ENCODE data around the gene ANXA1. TPM values are rescaled to one million over a fixed set of nuclear protein-coding genes. Genes with fewer than 3 reads are reported as not detected.
A peak's percentile ranks its signal among the peaks of the same experiment; 100 is the strongest.
"Not testable (repeated sequence)": the region's sequence is repeated elsewhere in the genome, so short reads cannot be mapped to it uniquely, and the experiment has no call there.

Gene ANXA1, protein sequence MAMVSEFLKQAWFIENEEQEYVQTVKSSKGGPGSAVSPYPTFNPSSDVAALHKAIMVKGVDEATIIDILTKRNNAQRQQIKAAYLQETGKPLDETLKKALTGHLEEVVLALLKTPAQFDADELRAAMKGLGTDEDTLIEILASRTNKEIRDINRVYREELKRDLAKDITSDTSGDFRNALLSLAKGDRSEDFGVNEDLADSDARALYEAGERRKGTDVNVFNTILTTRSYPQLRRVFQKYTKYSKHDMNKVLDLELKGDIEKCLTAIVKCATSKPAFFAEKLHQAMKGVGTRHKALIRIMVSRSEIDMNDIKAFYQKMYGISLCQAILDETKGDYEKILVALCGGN
- 35.2 and 37.8 TPM in 2 replicates for total RNA-seq

DNA sequence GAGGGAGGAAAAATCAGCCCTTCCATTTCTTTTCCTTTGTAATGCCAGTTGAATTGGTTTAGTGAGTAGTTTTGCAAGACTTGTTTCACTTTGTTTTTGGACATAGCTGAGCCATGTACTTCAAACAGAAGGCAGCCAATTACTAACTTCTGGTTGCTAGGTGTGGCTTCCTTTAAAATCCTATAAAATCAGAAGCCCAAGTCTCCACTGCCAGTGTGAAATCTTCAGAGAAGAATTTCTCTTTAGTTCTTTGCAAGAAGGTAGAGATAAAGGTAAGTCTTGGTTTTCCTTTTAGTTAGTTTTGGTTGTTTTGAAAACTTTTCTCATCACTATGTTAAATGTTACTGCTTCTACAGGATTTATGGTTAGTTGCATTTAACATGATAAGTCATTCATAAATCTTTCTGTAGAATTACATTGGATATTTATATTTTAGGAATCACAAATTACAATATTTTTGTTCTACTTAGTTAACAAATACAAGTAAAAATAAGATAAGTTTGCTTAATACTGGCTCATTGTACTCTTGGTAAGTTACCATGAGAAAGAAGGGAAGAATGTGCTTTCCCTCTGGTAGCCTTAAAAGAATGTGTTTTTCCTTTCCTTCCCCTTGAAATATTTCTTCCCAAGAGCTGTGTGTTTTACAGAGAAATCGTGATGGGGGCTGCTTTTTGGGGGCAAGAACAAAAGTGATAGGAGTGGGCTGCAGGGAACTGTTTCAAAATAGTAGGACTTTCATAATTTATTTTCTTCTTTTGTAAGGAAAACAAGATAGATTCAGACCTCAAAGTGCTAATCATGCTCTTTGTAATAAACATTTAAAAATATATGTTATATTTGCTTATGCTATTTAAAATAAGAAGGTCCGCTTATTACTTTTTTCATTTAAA is at the start of gene ANXA1:
Gene ANXA1 (plus strand): TSS at position 213 of the 890 bp plus-strand sequence. CDS start 6,671 bp downstream, outside the sequence.
- DNase-seq (ENCODE audit: low spot score): no peak
- Mint-ChIP-seq H3K4me1 (ENCODE audit: low read depth) (peaks cover 87% of the 10 kb centered on the region), H3K27me3 (ENCODE audit: insufficient read depth) (no peaks in the 10 kb centered on the region), H3K9me3 (no peaks in the 10 kb centered on the region), H3K27ac (peak within 1 kb of the TSS; percentile 92), H3K4me3 (peak within 1 kb of the TSS; percentile 85), H3K36me3 (ENCODE audit: low read depth) (peaks cover 14% of the 10 kb centered on the region)
- intact Hi-C loops (cut with micrococcal nuclease): loop anchor here (5.0 to 10.0 kb wide), 7 partner anchors 677 to 1993 kb away; partner anchors contain the start of genes CARNMT1 and CEMIP2

DNA sequence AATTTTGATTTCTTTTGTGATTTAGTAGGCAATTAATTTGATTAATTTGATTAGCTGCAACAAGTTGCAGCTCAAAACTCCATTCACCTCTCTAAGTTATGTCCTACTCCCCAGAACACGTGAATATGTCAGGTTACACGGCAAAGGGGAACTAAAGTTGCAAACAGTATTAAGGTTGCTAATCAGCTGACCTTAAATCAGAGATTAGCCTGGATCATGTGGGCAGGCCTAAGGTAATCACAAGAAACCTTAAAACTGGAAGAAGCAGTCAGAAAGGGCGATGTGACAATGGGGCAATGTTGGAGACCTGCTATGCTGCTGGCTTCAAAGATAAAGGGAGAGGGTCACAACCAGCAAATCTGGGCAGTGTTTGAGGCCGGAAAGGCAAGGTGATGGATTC is 47.3 kb upstream of the ANXA1 start:
- DNase-seq (ENCODE audit: low spot score): no peak

DNA sequence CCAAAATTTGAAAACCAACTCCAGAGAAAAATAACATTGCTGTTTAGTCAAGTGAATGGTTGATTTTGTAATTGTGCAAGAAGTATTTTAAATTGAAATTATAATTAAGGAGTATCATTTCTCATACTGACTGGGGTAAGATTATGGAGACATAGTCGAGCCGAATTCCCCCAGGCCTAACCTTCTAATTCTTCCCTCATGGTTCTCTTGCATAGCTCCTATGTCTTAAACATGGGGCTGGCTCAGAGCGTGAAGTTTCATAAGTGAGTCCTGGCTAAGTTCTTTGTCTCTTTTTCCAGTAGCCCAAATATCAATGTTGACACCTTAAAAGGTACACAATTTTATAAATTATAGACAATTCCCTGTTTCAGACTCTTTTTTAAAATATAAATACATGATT is 46.7 kb upstream of the ANXA1 start:
- no peak for DNase-seq (ENCODE audit: low spot score)
- Mint-ChIP-seq H3K27ac (no peak overlapping the region), H3K4me3 (no peak overlapping the region), H3K36me3 (ENCODE audit: low read depth) (no peaks in the 10 kb centered on the region), H3K27me3 (ENCODE audit: insufficient read depth) (peaks cover 19% of the 10 kb centered on the region), H3K4me1 (ENCODE audit: low read depth) (no peaks in the 10 kb centered on the region), H3K9me3 (no peaks in the 10 kb centered on the region)
- intact Hi-C loops (cut with micrococcal nuclease): no loop called here

More for the DNA sequence above, 47.3 kb upstream of the ANXA1 start:
- H3K4me3 Mint-ChIP-seq: no peak overlapping the region
- no peak overlapping the region for H3K27ac Mint-ChIP-seq
- peaks cover 19% of the 10 kb centered on the region for H3K27me3 Mint-ChIP-seq (ENCODE audit: insufficient read depth)
- no peaks in the 10 kb centered on the region for H3K36me3 Mint-ChIP-seq (ENCODE audit: low read depth)
- H3K4me1 Mint-ChIP-seq (ENCODE audit: low read depth): no peaks in the 10 kb centered on the region
- intact Hi-C loops (cut with micrococcal nuclease): no loop called here
- H3K9me3 Mint-ChIP-seq: no peaks in the 10 kb centered on the region

DNA sequence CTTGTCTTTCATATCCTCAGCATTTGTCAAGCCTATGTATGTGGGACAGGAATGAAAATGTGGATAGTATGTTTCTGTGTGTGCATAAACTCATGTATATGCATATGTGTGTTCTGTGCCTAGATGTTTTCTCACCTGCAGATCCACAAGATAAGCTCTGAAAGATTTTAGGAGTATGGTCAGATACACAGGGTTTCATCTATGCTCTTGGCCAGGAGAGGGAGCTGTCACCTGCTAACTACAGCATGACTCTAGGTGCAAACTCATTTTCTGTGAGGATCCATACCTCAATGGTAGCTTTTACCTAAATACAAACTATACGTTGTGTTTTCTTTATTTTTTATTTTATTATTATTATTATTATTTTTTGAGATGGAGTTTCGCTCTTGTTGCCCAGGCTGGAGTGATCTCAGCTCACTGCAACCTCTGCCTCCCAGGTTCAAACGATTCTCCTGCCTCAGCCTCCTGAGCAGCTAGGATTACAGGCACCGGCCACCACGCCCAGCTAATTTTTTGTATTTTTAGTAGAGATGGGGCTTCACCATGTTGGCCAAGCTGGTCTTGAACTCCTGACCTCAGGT is 44.1 kb upstream of the ANXA1 start:
- not testable (repeated sequence) for H3K27ac Mint-ChIP-seq; H3K4me3 Mint-ChIP-seq; H3K4me1 Mint-ChIP-seq (ENCODE audit: low read depth); H3K36me3 Mint-ChIP-seq (ENCODE audit: low read depth); H3K9me3 Mint-ChIP-seq
- intact Hi-C loops (cut with micrococcal nuclease): loop anchor here (1.0 to 2.0 kb wide), 3 partner anchors 9 to 77 kb away; no protein-coding TSS in a partner anchor
- DNase-seq (ENCODE audit: low spot score): peak; percentile 41
- peaks cover 11% of the 10 kb centered on the region for H3K27me3 Mint-ChIP-seq (ENCODE audit: insufficient read depth)

DNA sequence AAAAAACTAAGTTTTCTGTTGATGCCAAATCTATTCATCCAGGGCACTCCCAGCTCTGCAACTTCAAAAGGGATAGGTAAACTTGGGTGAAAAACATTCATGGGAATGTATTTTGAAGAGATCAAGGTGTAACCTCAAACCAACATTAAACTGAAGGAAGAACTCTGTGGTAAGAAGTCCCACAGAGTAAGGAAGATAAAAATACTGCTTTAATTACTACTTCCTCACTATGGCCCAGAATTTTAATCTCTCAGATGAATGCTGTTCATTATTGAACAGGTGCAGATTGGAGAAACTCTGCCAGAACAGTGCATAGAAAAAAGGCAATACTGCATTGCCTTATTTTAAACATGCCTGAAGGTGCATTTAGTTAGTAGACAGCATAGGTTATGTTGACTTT is 37.6 kb upstream of the ANXA1 start:
- intact Hi-C loops (cut with micrococcal nuclease): no loop called here
- Mint-ChIP-seq H3K9me3 (no peaks in the 10 kb centered on the region), H3K27me3 (ENCODE audit: insufficient read depth) (peaks cover 2% of the 10 kb centered on the region), H3K4me3 (no peak overlapping the region), H3K4me1 (ENCODE audit: low read depth) (peaks cover 38% of the 10 kb centered on the region), H3K27ac (no peak overlapping the region), H3K36me3 (ENCODE audit: low read depth) (no peaks in the 10 kb centered on the region)
- no peak for DNase-seq (ENCODE audit: low spot score)

DNA sequence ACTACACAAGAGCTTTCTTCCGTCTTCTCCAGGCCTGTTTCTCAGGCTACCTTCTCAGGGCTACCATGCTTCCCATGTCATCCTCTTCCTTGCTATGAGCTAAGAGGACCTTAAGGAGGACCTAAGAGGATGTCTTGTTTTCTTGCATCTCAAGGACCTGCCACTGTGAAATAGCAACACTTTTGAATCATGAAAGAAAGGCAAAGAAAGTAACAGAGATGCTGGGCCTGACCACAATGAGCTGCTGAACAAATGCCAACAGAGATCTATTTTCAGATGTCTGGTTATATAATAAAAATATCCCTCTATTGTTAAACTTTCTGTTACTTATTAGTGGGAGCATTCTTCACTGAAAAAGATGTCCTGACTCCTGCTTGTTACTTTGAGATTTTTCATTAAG is 36.7 kb upstream of the ANXA1 start:
- Mint-ChIP-seq H3K4me1 (ENCODE audit: low read depth) (peaks cover 38% of the 10 kb centered on the region), H3K27ac (no peak overlapping the region), H3K36me3 (ENCODE audit: low read depth) (no peaks in the 10 kb centered on the region), H3K4me3 (no peak overlapping the region), H3K9me3 (no peaks in the 10 kb centered on the region), H3K27me3 (ENCODE audit: insufficient read depth) (peaks cover 2% of the 10 kb centered on the region)
- intact Hi-C loops (cut with micrococcal nuclease): no loop called here
- DNase-seq (ENCODE audit: low spot score): no peak

DNA sequence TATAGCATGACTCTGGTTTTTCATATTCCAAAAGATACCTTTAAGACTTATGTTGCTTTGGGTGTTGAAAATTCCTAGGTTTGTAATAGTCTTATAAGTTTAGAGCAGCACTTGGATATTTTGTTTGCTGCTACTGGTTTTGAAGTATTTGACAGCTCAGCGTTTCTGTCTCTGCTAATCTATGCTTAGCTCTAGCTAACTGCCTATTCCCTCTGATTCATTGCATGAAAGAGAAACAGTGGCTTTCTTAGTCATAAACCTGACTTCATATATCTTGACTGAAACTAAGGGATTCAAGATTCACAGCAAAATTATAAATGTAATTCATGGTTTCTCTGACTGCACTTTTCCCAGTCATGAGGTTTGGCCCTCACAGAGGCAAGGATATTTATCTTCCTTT is 35.6 kb upstream of the ANXA1 start:
- Mint-ChIP-seq H3K4me3 (no peak overlapping the region), H3K9me3 (no peaks in the 10 kb centered on the region), H3K27me3 (ENCODE audit: insufficient read depth) (peaks cover 2% of the 10 kb centered on the region), H3K27ac (no peak overlapping the region), H3K36me3 (ENCODE audit: low read depth) (no peaks in the 10 kb centered on the region), H3K4me1 (ENCODE audit: low read depth) (peaks cover 38% of the 10 kb centered on the region)
- no peak for DNase-seq (ENCODE audit: low spot score)
- intact Hi-C loops (cut with micrococcal nuclease): loop anchor here (1.0 kb wide), 4 partner anchors 9 to 38 kb away; no protein-coding TSS in a partner anchor

DNA sequence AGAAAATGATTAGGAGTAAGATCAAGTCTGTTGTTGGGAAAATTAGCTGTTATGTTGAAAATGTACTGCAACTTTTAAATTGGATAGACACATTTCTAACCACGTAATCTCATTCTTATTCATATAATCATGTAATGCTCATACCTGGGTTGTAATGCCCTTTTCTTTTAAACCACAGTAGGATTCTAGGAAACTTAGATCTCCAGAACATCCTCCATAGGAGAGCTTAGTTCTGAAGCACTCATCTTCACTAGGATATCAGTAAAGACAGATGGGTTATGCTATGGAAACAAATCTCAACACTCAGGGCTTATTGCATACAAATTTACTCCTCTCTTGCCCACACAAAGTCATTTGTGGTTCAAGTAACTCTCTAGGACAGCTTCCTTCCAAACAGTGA is 34.8 kb upstream of the ANXA1 start:
- H3K27me3 Mint-ChIP-seq (ENCODE audit: insufficient read depth): peaks cover 2% of the 10 kb centered on the region

DNA sequence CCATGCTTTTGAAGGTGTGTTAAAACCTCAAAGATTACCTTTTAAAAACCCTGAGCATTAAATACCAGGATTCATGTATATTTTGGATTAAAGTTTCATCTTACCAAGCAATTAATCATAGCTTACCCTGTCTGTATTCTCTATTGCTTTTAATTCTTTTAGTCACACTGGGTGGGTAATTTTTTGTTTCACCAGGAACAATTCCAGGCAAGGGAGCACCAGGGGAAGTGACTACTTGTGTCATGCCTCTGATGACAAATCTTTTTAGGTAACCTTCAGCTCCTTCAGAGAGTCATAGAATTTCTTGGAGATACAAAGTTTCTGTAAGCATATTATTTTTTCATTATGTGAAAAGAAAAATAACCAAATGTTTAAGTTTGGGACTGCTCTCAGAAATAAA is 33.4 kb upstream of the ANXA1 start:
- no peak overlapping the region for H3K4me3 Mint-ChIP-seq
- H3K9me3 Mint-ChIP-seq: no peaks in the 10 kb centered on the region
- intact Hi-C loops (cut with micrococcal nuclease): no loop called here
- H3K27me3 Mint-ChIP-seq (ENCODE audit: insufficient read depth): peaks cover 2% of the 10 kb centered on the region
- no peak for DNase-seq (ENCODE audit: low spot score)
- peaks cover 38% of the 10 kb centered on the region for H3K4me1 Mint-ChIP-seq (ENCODE audit: low read depth)
- H3K36me3 Mint-ChIP-seq (ENCODE audit: low read depth): no peaks in the 10 kb centered on the region
- H3K27ac Mint-ChIP-seq: no peak overlapping the region

More for the DNA sequence above, 34.8 kb upstream of the ANXA1 start:
- H3K4me1 Mint-ChIP-seq (ENCODE audit: low read depth): peaks cover 38% of the 10 kb centered on the region
- no peak overlapping the region for H3K4me3 Mint-ChIP-seq
- H3K9me3 Mint-ChIP-seq: no peaks in the 10 kb centered on the region
- DNase-seq (ENCODE audit: low spot score): no peak
- no peak overlapping the region for H3K27ac Mint-ChIP-seq
- intact Hi-C loops (cut with micrococcal nuclease): loop anchor here (1.0 kb wide), 4 partner anchors 10 to 37 kb away; no protein-coding TSS in a partner anchor
- H3K36me3 Mint-ChIP-seq (ENCODE audit: low read depth): no peaks in the 10 kb centered on the region

DNA sequence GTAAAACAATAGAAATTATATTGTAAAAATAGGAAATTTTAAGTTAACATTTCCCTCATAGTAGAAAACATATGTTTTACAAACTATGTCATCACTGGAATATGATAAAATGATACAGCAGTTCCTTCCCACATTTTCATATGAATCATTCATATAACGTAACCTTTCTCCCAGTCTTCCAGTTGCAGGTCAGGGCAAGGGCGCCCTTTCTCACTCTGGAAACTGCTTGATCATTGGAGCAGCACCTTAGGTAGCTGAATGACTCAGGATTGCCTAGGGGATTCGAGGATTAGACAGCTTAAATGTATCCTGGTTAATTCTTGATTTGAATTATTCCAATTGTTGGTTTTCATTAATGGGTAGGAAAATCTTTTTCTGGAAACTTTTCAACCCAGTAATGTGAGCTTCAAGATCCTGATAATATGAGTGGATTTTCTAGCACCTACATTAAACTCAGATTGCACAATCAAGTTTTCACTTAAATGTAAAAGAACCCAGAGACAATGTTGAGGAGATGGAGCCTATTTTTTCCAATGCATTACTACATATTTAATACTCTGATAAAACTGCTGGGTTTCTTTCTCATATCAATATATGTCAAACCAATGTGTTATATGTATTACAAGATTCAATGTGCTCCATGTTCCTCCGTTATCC is 32.6 kb upstream of the ANXA1 start:
- H3K27me3 Mint-ChIP-seq (ENCODE audit: insufficient read depth): no peaks in the 10 kb centered on the region
- H3K36me3 Mint-ChIP-seq (ENCODE audit: low read depth): no peaks in the 10 kb centered on the region
- H3K4me1 Mint-ChIP-seq (ENCODE audit: low read depth): peaks cover 33% of the 10 kb centered on the region
- no peak overlapping the region for H3K27ac Mint-ChIP-seq
- H3K9me3 Mint-ChIP-seq: no peaks in the 10 kb centered on the region
- no peak overlapping the region for H3K4me3 Mint-ChIP-seq
- no peak for DNase-seq (ENCODE audit: low spot score)
- intact Hi-C loops (cut with micrococcal nuclease): no loop called here

DNA sequence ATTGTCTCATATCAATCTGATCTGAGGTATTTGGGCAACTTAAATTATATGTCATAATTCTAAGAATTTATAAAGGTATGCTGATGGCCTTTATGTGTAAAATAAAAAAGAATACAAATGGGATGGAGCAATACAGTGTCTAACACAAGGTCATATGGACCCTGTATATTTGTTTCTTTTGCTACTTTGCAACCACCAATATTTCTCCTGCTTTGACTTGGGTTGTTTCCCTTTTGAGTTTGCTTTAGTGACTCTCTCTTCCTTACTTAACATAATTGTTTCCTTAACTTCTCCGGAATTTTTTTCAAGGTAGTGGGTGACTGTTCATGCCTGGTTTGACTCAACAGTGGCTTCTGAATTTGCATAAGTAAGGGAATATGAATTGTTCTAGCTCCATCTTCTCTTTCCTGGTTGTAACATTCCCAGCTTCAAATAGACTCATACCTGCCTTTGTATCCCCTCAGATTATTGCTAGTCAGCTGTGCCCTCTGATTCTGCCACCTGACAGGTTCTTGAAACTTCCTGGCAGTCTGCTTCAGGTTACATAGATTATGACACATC is 30.2 kb upstream of the ANXA1 start:
- H3K27me3 Mint-ChIP-seq (ENCODE audit: insufficient read depth): no peaks in the 10 kb centered on the region
- DNase-seq (ENCODE audit: low spot score): no peak
- peaks cover 11% of the 10 kb centered on the region for H3K4me1 Mint-ChIP-seq (ENCODE audit: low read depth)
- H3K9me3 Mint-ChIP-seq: no peaks in the 10 kb centered on the region
- no peaks in the 10 kb centered on the region for H3K36me3 Mint-ChIP-seq (ENCODE audit: low read depth)
- H3K4me3 Mint-ChIP-seq: no peak overlapping the region
- intact Hi-C loops (cut with micrococcal nuclease): no loop called here
- H3K27ac Mint-ChIP-seq: no peak overlapping the region

DNA sequence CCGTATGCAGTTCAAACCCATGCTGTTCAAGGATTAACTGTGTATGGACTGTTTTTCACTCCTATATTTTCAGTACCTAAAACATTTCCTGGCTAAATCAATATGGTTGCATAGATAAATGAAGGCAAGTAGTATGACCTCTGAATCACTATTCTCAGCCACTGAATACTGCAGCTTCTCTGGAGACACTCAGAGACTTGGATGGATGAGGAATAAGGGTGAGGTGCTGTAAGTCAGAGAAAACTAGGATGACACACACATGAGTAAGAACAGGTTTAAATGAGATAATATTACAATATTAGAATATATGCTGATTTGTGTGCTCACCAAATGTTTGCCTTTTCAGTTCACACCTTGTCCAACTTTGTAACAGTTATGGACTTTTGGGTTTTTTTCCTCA is 26.0 kb upstream of the ANXA1 start:
- Mint-ChIP-seq H3K27ac (no peak overlapping the region), H3K36me3 (ENCODE audit: low read depth) (no peaks in the 10 kb centered on the region), H3K4me3 (no peak overlapping the region), H3K4me1 (ENCODE audit: low read depth) (peaks cover 9% of the 10 kb centered on the region), H3K27me3 (ENCODE audit: insufficient read depth) (no peaks in the 10 kb centered on the region), H3K9me3 (no peaks in the 10 kb centered on the region)
- no peak for DNase-seq (ENCODE audit: low spot score)
- intact Hi-C loops (cut with micrococcal nuclease): no loop called here
